Middle frontal gyrus (tissue), 1 donor: ENCODE measurements around the gene RAMACL.

ENCODE experiments used
- DNase-seq: peaks from one replicate; pipeline ENCODE4 v3.0.0-alpha.2; 2015; ENCODE audit warnings: low spot score; ENCODE audit errors: extremely low spot score

RAMACL gene

GRCh38 chr6:166533205-166533824 lies 53.2 kb downstream of the RAMACL start:
- no peak for DNase-seq
